Measurements from ENCODE around the gene ZCCHC7. TPM values are rescaled to one million over a fixed set of nuclear protein-coding genes. Genes with fewer than 3 reads are reported as not detected.
"Not testable (repeated sequence)": the region's sequence is repeated elsewhere in the genome, so short reads cannot be mapped to it uniquely, and the experiment has no call there.

ZCCHC7 gene
- total RNA-seq, 1 donor from 2014 or later = 25.1 TPM

- no peak for TF ChIP-seq CTCF (IDR thresholded peaks at IDR 0.05)
- Histone ChIP-seq H3K36me3 (peaks cover 0 to 5% of the 10 kb centered on the region in 2 donors), H3K27ac (no peak overlapping the region), H3K4me1 (peaks cover 4% of the 10 kb centered on the region in 2 donors), H3K4me3 (no peak overlapping the region), H3K27me3 (no peaks in the 10 kb centered on the region), H3K9me3 (peaks cover 0 to 11% of the 10 kb centered on the region in 2 donors)
- no peak for DNase-seq (ENCODE audit: low spot score in 2 of 2)
- intact Hi-C loops (cut with DNase I) = no loop called here
Observed at GRCh38 chr9:37202091-37202490, 81.7 kb downstream of the ZCCHC7 start.

GRCh38 chr9:37203456-37203855 is 83.1 kb downstream of the ZCCHC7 start:
- intact Hi-C loops (cut with DNase I); H3K27ac ChIP-seq; H3K4me3 ChIP-seq; H3K27me3 ChIP-seq; H3K4me1 ChIP-seq; DNase-seq (ENCODE audit: low spot score in 2 of 2); H3K36me3 ChIP-seq: not testable (repeated sequence)
- peaks cover 0 to 11% of the 10 kb centered on the region in 2 donors for H3K9me3 ChIP-seq

GRCh38 chr9:37206121-37206620 is 85.8 kb downstream of the ZCCHC7 start:
- Histone ChIP-seq H3K27ac (no peak overlapping the region), H3K4me3 (no peak overlapping the region), H3K4me1 (no peaks in the 10 kb centered on the region), H3K36me3 (peaks cover 0 to 5% of the 10 kb centered on the region in 2 donors), H3K27me3 (no peaks in the 10 kb centered on the region), H3K9me3 (peaks cover 0 to 11% of the 10 kb centered on the region in 2 donors)
- no peak for DNase-seq (ENCODE audit: low spot score in 2 of 2)
- no peak for TF ChIP-seq CTCF (IDR thresholded peaks at IDR 0.05)
- intact Hi-C loops (cut with DNase I) = no loop called here

GRCh38 chr9:37209431-37210386 is 89.3 kb downstream of the ZCCHC7 start:
- Histone ChIP-seq H3K4me1 (no peaks in the 10 kb centered on the region), H3K9me3 (peaks cover 0 to under 1% of the 10 kb centered on the region in 2 donors), H3K27me3 (no peaks in the 10 kb centered on the region), H3K36me3 (peaks cover 0 to 5% of the 10 kb centered on the region in 2 donors), H3K4me3 (no peak overlapping the region), H3K27ac (no peak overlapping the region)
- DNase-seq (ENCODE audit: low spot score in 2 of 2) = no peak
- TF ChIP-seq CTCF (IDR thresholded peaks at IDR 0.05) = no peak
- intact Hi-C loops (cut with DNase I) = no loop called here

GRCh38 chr9:37210737-37211523 is 90.6 kb downstream of the ZCCHC7 start:
- no peak overlapping the region for H3K4me3 ChIP-seq
- no peaks in the 10 kb centered on the region for H3K27me3 ChIP-seq
- H3K27ac ChIP-seq = no peak overlapping the region
- intact Hi-C loops (cut with DNase I) = no loop called here
- peaks cover 0 to 5% of the 10 kb centered on the region in 2 donors for H3K36me3 ChIP-seq
- no peaks in the 10 kb centered on the region for H3K9me3 ChIP-seq
- H3K4me1 ChIP-seq = no peaks in the 10 kb centered on the region
- TF ChIP-seq CTCF (IDR thresholded peaks at IDR 0.05) = no peak
- DNase-seq (ENCODE audit: low spot score in 2 of 2) = no peak
